GM15510 (cell line): Measurements from ENCODE around the gene NPHP4.

Source experiments
- POLR2A ChIP-seq: IDR thresholded peaks from 3 replicates; pipeline ENCODE4 v1.6.1; 2011; ENCODE audit warnings: borderline replicate concordance; ENCODE audit not compliant: insufficient read length; ENCODE audit errors: extremely low read depth

NPHP4 gene

GRCh38 chr1:5877683-5878530 is 114.3 kb downstream of the NPHP4 start:
- TF ChIP-seq POLR2A: no peak

GRCh38 chr1:5877001-5877400 is 115.2 kb downstream of the NPHP4 start:
- TF ChIP-seq POLR2A: no peak

GRCh38 chr1:5876094-5876650 is 116.1 kb downstream of the NPHP4 start:
- no peak for TF ChIP-seq POLR2A

- no peak for TF ChIP-seq POLR2A
Measured at GRCh38 chr1:5875345-5875910, 116.8 kb downstream of the NPHP4 start.

- no peak for TF ChIP-seq POLR2A
Measured at GRCh38 chr1:5874416-5875110, 117.7 kb downstream of the NPHP4 start.

GRCh38 chr1:5873556-5873955 is 118.7 kb downstream of the NPHP4 start:
- no peak for TF ChIP-seq POLR2A

- TF ChIP-seq POLR2A: no peak
Measured at GRCh38 chr1:5872886-5873285, 119.3 kb downstream of the NPHP4 start.

GRCh38 chr1:5868931-5869500 is 123.2 kb downstream of the NPHP4 start:
- no peak for TF ChIP-seq POLR2A

- no peak for TF ChIP-seq POLR2A
Measured at GRCh38 chr1:5865774-5866173, 126.5 kb downstream of the NPHP4 start.

GRCh38 chr1:5865056-5865455 is 127.2 kb downstream of the NPHP4 start:
- no peak for TF ChIP-seq POLR2A

GRCh38 chr1:5864256-5864655 is 128.0 kb downstream of the NPHP4 start:
- no peak for TF ChIP-seq POLR2A

GRCh38 chr1:5863238-5863637 is 129.0 kb downstream of the NPHP4 start:
- no peak for TF ChIP-seq POLR2A

- TF ChIP-seq POLR2A: no peak
Measured at GRCh38 chr1:5861871-5862825, 130.1 kb downstream of the NPHP4 start.

GRCh38 chr1:5860277-5860676 is 131.9 kb downstream of the NPHP4 start:
- TF ChIP-seq POLR2A: no peak
